Stomach smooth muscle (tissue), 2 donors: ENCODE results near the gene SLC9A2.

Source experiments
- H3K27ac ChIP-seq: one replicate; pipeline ENCODE4 v1.7.0; 2013; ENCODE audit warnings: mild to moderate bottlenecking, low read length, inconsistent platforms
- H3K27me3 ChIP-seq, 2 donors: one replicate each; pipeline ENCODE4 v1.7.0; 2013; ENCODE audit warnings: low read length in 2 of 2; ENCODE audit not compliant: insufficient read depth in 2 of 2, control insufficient read depth in 1 of 2
- H3K36me3 ChIP-seq, 2 donors: one replicate each; pipeline ENCODE4 v1.7.0; 2013; ENCODE audit warnings: low read length in 2 of 2; ENCODE audit not compliant: control insufficient read depth in 2 of 2, insufficient read depth in 2 of 2
- H3K4me1 ChIP-seq: one replicate; pipeline ENCODE4 v1.7.0; 2013; ENCODE audit warnings: low read length; ENCODE audit not compliant: control insufficient read depth, insufficient read depth
- H3K4me3 ChIP-seq, 2 donors: one replicate each; pipeline ENCODE4 v1.7.0; 2013; ENCODE audit warnings: low read length in 2 of 2
- H3K9ac ChIP-seq, 2 donors: one replicate each; pipeline ENCODE4 v1.7.0; 2013; ENCODE audit warnings: low read length in 2 of 2, mild to moderate bottlenecking in 1 of 2
- H3K9me3 ChIP-seq, 2 donors: one replicate each; pipeline ENCODE4 v1.7.0; 2013; ENCODE audit warnings: low read length in 2 of 2; ENCODE audit not compliant: control insufficient read depth in 2 of 2
- donor health status: healthy.
- donor health status: Pancreatic carcinoma.

Gene SLC9A2

GRCh38 chr2:102669401-102669800, 50.0 kb downstream of the SLC9A2 start:
- Histone ChIP-seq H3K4me3 (no peak overlapping the region), H3K4me1 (no peaks in the 10 kb centered on the region), H3K9ac (no peak overlapping the region), H3K9me3 (no peaks in the 10 kb centered on the region), H3K27me3 (no peaks in the 10 kb centered on the region), H3K36me3 (no peaks in the 10 kb centered on the region), H3K27ac (no peak overlapping the region)

GRCh38 chr2:102672107-102672776, 52.9 kb downstream of the SLC9A2 start:
- H3K36me3 ChIP-seq = no peaks in the 10 kb centered on the region
- H3K27me3 ChIP-seq = no peaks in the 10 kb centered on the region
- H3K27ac ChIP-seq = no peak overlapping the region
- H3K9me3 ChIP-seq = no peaks in the 10 kb centered on the region
- no peaks in the 10 kb centered on the region for H3K4me1 ChIP-seq
- H3K4me3 ChIP-seq = no peak overlapping the region
- no peak overlapping the region for H3K9ac ChIP-seq

- no peaks in the 10 kb centered on the region for H3K9me3 ChIP-seq
- H3K9ac ChIP-seq = no peak overlapping the region
- no peaks in the 10 kb centered on the region for H3K27me3 ChIP-seq
- no peaks in the 10 kb centered on the region for H3K4me1 ChIP-seq
- H3K36me3 ChIP-seq = no peaks in the 10 kb centered on the region
- no peak overlapping the region for H3K27ac ChIP-seq
- H3K4me3 ChIP-seq = no peak overlapping the region
Observed at GRCh38 chr2:102674370-102674769, 55.0 kb downstream of the SLC9A2 start.

GRCh38 chr2:102674836-102675235, 55.5 kb downstream of the SLC9A2 start:
- H3K4me3 ChIP-seq = no peak overlapping the region
- no peaks in the 10 kb centered on the region for H3K27me3 ChIP-seq
- no peaks in the 10 kb centered on the region for H3K4me1 ChIP-seq
- H3K9me3 ChIP-seq = no peaks in the 10 kb centered on the region
- no peak overlapping the region for H3K9ac ChIP-seq
- no peaks in the 10 kb centered on the region for H3K36me3 ChIP-seq
- H3K27ac ChIP-seq = no peak overlapping the region

- no peak overlapping the region for H3K27ac ChIP-seq
- H3K9me3 ChIP-seq = peaks cover 0 to 3% of the 10 kb centered on the region in 2 donors
- no peaks in the 10 kb centered on the region for H3K4me1 ChIP-seq
- no peak overlapping the region for H3K4me3 ChIP-seq
- H3K36me3 ChIP-seq = no peaks in the 10 kb centered on the region
- H3K27me3 ChIP-seq = peaks cover 0 to 2% of the 10 kb centered on the region in 2 donors
- no peak overlapping the region for H3K9ac ChIP-seq
Observed at GRCh38 chr2:102677244-102678215, 58.2 kb downstream of the SLC9A2 start.

GRCh38 chr2:102678442-102678841, 59.1 kb downstream of the SLC9A2 start:
- no peak overlapping the region for H3K27ac ChIP-seq
- no peak overlapping the region for H3K9ac ChIP-seq
- H3K36me3 ChIP-seq = no peaks in the 10 kb centered on the region
- no peaks in the 10 kb centered on the region for H3K4me1 ChIP-seq
- no peak overlapping the region for H3K4me3 ChIP-seq
- peaks cover 0 to 3% of the 10 kb centered on the region in 2 donors for H3K9me3 ChIP-seq
- H3K27me3 ChIP-seq = peaks cover 0 to 2% of the 10 kb centered on the region in 2 donors

- peaks cover 0 to 8% of the 10 kb centered on the region in 2 donors for H3K27me3 ChIP-seq
- no peak overlapping the region for H3K27ac ChIP-seq
- H3K36me3 ChIP-seq = no peaks in the 10 kb centered on the region
- H3K9ac ChIP-seq = no peak overlapping the region
- no peaks in the 10 kb centered on the region for H3K9me3 ChIP-seq
- no peak overlapping the region for H3K4me3 ChIP-seq
- H3K4me1 ChIP-seq = no peaks in the 10 kb centered on the region
Observed at GRCh38 chr2:102686479-102687439, 67.4 kb downstream of the SLC9A2 start.

GRCh38 chr2:102690012-102690411, 70.7 kb downstream of the SLC9A2 start:
- Histone ChIP-seq H3K27ac (no peak overlapping the region), H3K9me3 (no peaks in the 10 kb centered on the region), H3K36me3 (no peaks in the 10 kb centered on the region), H3K9ac (no peak overlapping the region), H3K27me3 (peaks cover 0 to 6% of the 10 kb centered on the region in 2 donors), H3K4me3 (no peak overlapping the region), H3K4me1 (no peaks in the 10 kb centered on the region)

GRCh38 chr2:102696463-102696862, 77.1 kb downstream of the SLC9A2 start:
- Histone ChIP-seq H3K27me3 (peaks cover 0 to 4% of the 10 kb centered on the region in 2 donors), H3K4me1 (no peaks in the 10 kb centered on the region), H3K36me3 (no peaks in the 10 kb centered on the region), H3K27ac (no peak overlapping the region), H3K9ac (no peak overlapping the region), H3K9me3 (no peaks in the 10 kb centered on the region), H3K4me3 (no peak overlapping the region)

GRCh38 chr2:102698369-102699111, 79.2 kb downstream of the SLC9A2 start:
- no peak overlapping the region for H3K4me3 ChIP-seq
- no peak overlapping the region for H3K27ac ChIP-seq
- no peaks in the 10 kb centered on the region for H3K36me3 ChIP-seq

More at GRCh38 chr2:102698369-102699111, 79.2 kb downstream of the SLC9A2 start:
- no peak overlapping the region for H3K9ac ChIP-seq
- peaks cover 3 to 4% of the 10 kb centered on the region in 2 donors for H3K27me3 ChIP-seq
- no peaks in the 10 kb centered on the region for H3K9me3 ChIP-seq
- no peaks in the 10 kb centered on the region for H3K4me1 ChIP-seq
